ENCODE results near the gene CERS6.

Gene CERS6

DNA sequence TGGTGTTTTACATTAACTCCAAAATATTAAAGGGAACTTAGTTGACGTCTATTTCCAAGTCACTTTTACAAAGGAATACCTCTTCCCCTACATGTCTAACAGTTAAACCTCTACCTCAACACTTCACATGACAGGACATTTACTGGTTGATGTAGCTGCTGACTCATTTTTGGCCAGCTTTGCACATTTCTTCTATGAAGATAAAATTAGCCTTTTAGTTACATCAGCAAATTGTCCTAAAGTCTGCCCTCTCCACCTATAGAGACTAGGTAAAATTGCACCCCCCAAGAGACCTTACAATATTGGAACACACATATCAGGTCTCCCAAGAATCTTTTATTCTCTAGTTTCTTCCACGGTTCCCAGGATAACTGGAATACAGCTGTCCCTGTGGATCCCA, 10.1 kb upstream of the CERS6 start:
- Histone ChIP-seq H3K36me3 (ENCODE audit: insufficient read depth, low read length) (no peaks in the 10 kb centered on the region), H3K9me3 (ENCODE audit: insufficient read depth, low read depth, low read length) (peaks cover 5% of the 10 kb centered on the region; the same call in 1 of the 2 replicates), H3K27ac (ENCODE audit: low read depth, low read length) (no peak overlapping the region), H3K4me1 (ENCODE audit: insufficient read depth, low read length) (no peaks in the 10 kb centered on the region), H3K9ac (ENCODE audit: low read depth, low read length) (no peak overlapping the region), H3K4me3 (ENCODE audit: low read length) (no peak overlapping the region), H3K27me3 (ENCODE audit: insufficient read depth, low read length) (no peaks in the 10 kb centered on the region)
- 92% methylated on average over 2 of the region's 2 CpGs for WGBS

DNA sequence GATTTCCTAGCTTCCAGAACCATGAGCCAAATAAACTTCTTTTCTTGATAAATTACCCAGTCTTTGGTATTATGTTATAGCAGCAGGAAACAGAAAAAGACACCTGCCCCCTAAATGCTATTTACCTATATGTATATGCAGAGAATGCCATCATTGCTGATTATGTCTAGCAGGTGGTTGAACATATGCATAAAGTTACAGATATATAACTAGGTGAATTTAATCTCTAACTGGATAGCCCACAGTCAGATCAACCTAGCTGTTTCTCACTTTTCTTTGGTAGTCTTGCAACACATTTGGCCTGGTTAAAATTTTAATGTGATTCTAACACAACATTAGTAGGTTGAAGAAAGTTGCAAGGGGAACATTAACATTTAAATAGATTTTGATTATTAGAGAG, 7.1 kb upstream of the CERS6 start:
- H3K27me3 ChIP-seq (ENCODE audit: insufficient read depth, low read length): no peaks in the 10 kb centered on the region
- no peak overlapping the region for H3K4me3 ChIP-seq (ENCODE audit: low read length)
- no peak overlapping the region for H3K9ac ChIP-seq (ENCODE audit: low read depth, low read length)
- no peaks in the 10 kb centered on the region for H3K36me3 ChIP-seq (ENCODE audit: insufficient read depth, low read length)
- no peaks in the 10 kb centered on the region for H3K4me1 ChIP-seq (ENCODE audit: insufficient read depth, low read length)
- H3K9me3 ChIP-seq (ENCODE audit: insufficient read depth, low read depth, low read length): peaks cover 5% of the 10 kb centered on the region; the same call in 1 of the 2 replicates
- no peak overlapping the region for H3K27ac ChIP-seq (ENCODE audit: low read depth, low read length)

DNA sequence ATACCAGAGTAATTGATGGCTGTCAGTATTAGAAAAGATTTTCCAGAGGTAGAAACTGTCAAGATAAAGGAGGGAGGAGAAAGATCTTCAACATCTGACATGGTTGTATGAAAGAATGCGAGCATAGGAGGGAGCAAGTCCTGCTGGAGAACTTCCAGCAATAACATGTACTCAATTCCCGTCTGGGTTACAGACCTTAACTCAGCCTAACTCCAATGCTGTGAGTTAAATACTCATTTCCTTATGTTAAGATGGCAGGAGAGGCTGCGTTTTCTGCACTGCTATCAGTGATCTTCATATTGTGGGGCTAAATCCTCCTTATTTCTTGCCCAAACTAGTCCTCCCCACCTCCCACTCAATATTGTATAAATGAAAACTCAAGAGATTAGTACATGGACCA, 6.7 kb upstream of the CERS6 start:
- Histone ChIP-seq H3K9ac (ENCODE audit: low read depth, low read length) (no peak overlapping the region), H3K36me3 (ENCODE audit: insufficient read depth, low read length) (no peaks in the 10 kb centered on the region), H3K27ac (ENCODE audit: low read depth, low read length) (no peak overlapping the region), H3K4me1 (ENCODE audit: insufficient read depth, low read length) (no peaks in the 10 kb centered on the region), H3K9me3 (ENCODE audit: insufficient read depth, low read depth, low read length) (peaks cover 5% of the 10 kb centered on the region), H3K4me3 (ENCODE audit: low read length) (no peak overlapping the region), H3K27me3 (ENCODE audit: insufficient read depth, low read length) (no peaks in the 10 kb centered on the region)
- WGBS: 75% methylated on average over 3 of the region's 3 CpGs

DNA sequence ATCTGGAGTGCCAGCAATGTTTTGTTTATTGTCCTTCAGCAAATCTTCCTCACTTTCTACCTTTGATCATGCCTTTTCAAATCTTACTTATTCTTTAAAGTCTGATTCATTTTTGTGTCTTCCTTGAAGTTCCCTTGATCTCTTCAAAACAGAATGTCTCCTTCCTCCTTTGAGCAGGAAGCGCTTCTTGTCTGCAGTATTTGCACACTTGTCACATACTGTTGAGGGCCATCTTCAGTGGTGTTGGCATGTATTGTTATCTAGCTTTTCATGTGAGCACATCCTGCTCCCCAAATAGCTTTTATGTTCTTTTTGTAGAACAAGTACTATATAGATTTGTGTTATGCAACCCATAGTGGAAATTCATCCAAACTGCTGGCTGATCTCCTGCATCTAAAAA, 5.9 kb upstream of the CERS6 start:
- H3K4me3 ChIP-seq (ENCODE audit: low read length): no peak overlapping the region
- 100% methylated on average over 1 of the region's 1 CpG for WGBS
- no peaks in the 10 kb centered on the region for H3K4me1 ChIP-seq (ENCODE audit: insufficient read depth, low read length)
- no peaks in the 10 kb centered on the region for H3K36me3 ChIP-seq (ENCODE audit: insufficient read depth, low read length)
- H3K27me3 ChIP-seq (ENCODE audit: insufficient read depth, low read length): peaks cover 2% of the 10 kb centered on the region; the same call in 1 of the 2 replicates
- H3K27ac ChIP-seq (ENCODE audit: low read depth, low read length): no peak overlapping the region
- no peak overlapping the region for H3K9ac ChIP-seq (ENCODE audit: low read depth, low read length)
- H3K9me3 ChIP-seq (ENCODE audit: insufficient read depth, low read depth, low read length): peaks cover 4% of the 10 kb centered on the region; the same call in 1 of the 2 replicates

DNA sequence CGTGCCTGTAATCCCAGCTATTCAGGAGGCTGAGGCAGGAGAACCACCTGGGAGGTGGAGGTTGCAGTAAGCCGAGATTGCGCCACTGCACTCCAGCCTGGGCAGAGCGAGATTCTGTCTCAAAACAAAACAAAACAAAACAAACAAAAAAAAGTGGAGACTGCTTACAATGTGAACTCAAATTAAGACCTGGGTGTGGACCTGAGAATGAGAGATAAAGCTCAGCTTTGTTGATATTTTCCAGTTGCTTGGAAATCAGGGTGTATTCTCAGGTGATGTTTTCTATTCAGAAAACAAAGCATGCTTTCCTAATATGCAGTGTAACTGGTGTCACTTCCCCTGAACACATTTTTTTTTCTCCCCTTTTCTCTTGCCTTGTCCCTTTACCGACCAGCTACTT, 5.3 kb upstream of the CERS6 start:
- WGBS: 73% methylated on average over 4 of the region's 5 CpGs
- no peaks in the 10 kb centered on the region for H3K36me3 ChIP-seq (ENCODE audit: insufficient read depth, low read length)

DNA sequence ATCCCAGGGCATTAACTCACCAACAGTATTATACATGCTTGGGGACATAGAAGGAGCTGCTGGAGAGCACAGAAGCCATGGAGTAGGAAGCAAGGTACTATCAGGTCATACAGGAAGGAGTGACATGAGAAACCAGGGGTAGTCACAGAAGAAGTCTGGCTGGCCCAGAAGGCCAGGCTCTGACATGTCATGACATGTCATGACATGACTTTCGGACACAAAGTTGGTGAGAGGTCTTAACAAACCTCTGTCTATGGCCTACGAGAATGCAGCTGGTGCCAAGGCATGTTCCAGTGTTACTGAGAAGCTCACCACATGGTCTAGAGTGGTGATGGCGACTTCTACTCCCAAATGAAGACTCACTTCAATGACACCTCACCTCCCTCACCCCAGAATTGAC, 3.3 kb upstream of the CERS6 start:
- H3K9me3 ChIP-seq (ENCODE audit: insufficient read depth, low read depth, low read length): peaks cover 4% of the 10 kb centered on the region; the same call in 1 of the 2 replicates
- peaks cover 14% of the 10 kb centered on the region for H3K27me3 ChIP-seq (ENCODE audit: insufficient read depth, low read length)
- WGBS: 93% methylated on average over 3 of the region's 3 CpGs
- H3K36me3 ChIP-seq (ENCODE audit: insufficient read depth, low read length): no peaks in the 10 kb centered on the region
- peaks cover 2% of the 10 kb centered on the region; the same call in 1 of the 2 replicates for H3K4me1 ChIP-seq (ENCODE audit: insufficient read depth, low read length)
- H3K9ac ChIP-seq (ENCODE audit: low read depth, low read length): no peak overlapping the region
- no peak overlapping the region for H3K27ac ChIP-seq (ENCODE audit: low read depth, low read length)
- no peak overlapping the region for H3K4me3 ChIP-seq (ENCODE audit: low read length)

More for the DNA sequence above, 5.3 kb upstream of the CERS6 start:
- no peak overlapping the region for H3K4me3 ChIP-seq (ENCODE audit: low read length)
- no peak overlapping the region for H3K27ac ChIP-seq (ENCODE audit: low read depth, low read length)
- no peak overlapping the region for H3K9ac ChIP-seq (ENCODE audit: low read depth, low read length)
- peaks cover 6% of the 10 kb centered on the region; the same call in 1 of the 2 replicates for H3K27me3 ChIP-seq (ENCODE audit: insufficient read depth, low read length)
- no peaks in the 10 kb centered on the region for H3K4me1 ChIP-seq (ENCODE audit: insufficient read depth, low read length)
- peaks cover 4% of the 10 kb centered on the region; the same call in 1 of the 2 replicates for H3K9me3 ChIP-seq (ENCODE audit: insufficient read depth, low read depth, low read length)

DNA sequence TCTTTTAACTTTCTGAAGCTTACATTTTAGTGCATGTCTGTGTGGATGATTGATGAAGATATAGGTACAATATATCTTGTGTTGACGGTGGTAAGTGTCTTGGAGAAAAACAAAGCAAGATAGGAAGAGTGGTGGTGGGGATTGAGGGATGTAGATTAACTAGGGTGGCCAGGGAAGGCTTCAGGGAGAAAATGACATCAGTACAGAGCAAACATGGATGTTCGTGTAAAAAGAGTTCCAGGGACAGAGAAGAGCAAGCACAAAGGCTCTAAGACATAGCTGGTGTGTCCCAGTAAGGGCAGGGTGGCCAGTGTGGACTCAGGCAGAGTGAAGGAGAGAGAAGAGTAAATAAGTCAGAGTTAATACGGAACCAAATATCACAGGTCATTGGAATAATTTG, 2.7 kb upstream of the CERS6 start:
- Histone ChIP-seq H3K9ac (ENCODE audit: low read depth, low read length) (no peak overlapping the region), H3K27me3 (ENCODE audit: insufficient read depth, low read length) (peaks cover 15% of the 10 kb centered on the region), H3K27ac (ENCODE audit: low read depth, low read length) (no peak overlapping the region), H3K4me1 (ENCODE audit: insufficient read depth, low read length) (peaks cover 7% of the 10 kb centered on the region; the same call in 1 of the 2 replicates), H3K9me3 (ENCODE audit: insufficient read depth, low read depth, low read length) (peaks cover 4% of the 10 kb centered on the region; the same call in 1 of the 2 replicates), H3K36me3 (ENCODE audit: insufficient read depth, low read length) (no peaks in the 10 kb centered on the region), H3K4me3 (ENCODE audit: low read length) (no peak overlapping the region)
- WGBS: 89% methylated on average over 3 of the region's 3 CpGs

DNA sequence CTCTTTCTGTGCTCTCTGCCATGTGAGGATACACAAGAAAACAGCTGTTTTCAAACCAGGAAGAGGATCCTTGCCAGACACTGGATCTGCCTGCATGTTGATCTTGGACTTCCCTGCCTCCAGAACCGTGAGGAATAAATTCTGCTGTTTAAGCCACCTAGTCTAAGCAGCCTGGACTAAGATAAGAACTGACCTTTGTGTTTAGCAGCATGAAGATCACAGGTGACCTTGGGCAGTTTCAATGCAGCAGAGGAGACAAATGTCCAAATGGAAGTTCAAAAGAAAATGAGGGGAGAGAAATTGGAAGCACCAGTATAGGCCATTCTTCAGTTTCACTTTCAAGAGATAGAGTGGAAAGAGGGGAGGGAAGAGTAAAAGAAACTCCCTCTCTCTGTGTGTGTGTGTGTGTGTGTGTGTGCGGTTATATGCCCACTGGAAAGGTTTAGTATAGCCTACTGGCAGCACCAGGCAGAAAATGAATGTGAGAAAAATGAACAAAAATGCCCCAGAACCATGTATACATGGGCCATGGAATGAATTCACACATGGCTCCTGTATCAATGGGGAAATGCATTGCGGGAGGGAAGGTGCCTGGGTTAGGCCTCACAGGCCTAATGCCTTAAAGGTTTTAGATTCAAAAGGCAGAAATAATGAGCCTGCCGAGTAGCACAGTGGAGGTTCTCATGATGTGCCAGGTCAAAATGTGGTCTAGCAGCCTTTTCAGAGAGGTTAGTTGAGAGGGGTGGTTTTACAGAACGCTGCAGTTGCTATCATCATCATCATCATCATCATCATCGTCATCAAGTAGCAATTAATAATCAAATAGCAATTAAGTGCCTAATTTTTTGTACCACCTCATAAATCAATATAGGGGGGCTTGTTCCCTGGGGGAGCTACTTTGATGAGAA, 1.1 kb upstream of the CERS6 start:
- Histone ChIP-seq H3K36me3 (ENCODE audit: insufficient read depth, low read length) (no peaks in the 10 kb centered on the region), H3K4me3 (ENCODE audit: low read length) (peak overlapping the region; percentile 85), H3K27me3 (ENCODE audit: insufficient read depth, low read length) (peaks cover 15% of the 10 kb centered on the region), H3K27ac (ENCODE audit: low read depth, low read length) (no peak overlapping the region), H3K9me3 (ENCODE audit: insufficient read depth, low read depth, low read length) (peaks cover 4% of the 10 kb centered on the region; the same call in 1 of the 2 replicates), H3K9ac (ENCODE audit: low read depth, low read length) (no peak overlapping the region), H3K4me1 (ENCODE audit: insufficient read depth, low read length) (peaks cover 12% of the 10 kb centered on the region; the same call in 1 of the 2 replicates)
- 91% methylated on average over 4 of the region's 6 CpGs for WGBS

DNA sequence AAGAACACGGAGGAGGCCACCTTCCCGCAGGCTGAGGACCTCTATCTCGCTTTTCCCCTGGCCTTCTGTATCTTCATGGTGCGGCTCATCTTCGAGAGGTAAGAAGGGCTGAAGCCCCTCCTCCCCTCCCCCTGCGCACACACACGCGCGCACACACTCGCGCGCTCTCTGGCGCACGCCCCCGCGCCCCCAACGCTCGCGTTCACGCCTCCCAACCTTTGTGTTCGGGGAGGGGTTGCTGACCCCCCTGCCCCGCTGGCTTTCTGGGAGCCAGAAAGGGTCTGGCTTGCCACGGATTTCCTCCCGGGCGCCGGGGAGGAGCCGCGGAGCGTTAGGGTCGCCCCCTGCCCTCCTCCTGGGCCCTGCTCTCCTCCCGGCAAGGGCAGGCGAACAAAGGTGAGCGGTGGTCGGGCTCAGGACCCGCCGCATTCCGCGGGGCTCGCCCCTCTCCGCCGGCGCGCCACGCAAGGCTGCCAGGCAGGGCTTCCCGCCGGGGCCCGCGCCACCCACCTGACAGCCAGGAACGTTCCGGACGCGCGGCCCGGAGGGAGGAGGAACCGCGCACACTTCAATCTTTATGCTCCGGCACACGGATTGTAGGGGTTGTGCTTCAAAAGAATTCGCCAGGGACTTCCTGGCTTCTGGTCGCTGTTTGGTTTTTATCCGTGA, 583 bp downstream of the CERS6 start:
- Histone ChIP-seq H3K4me1 (ENCODE audit: insufficient read depth, low read length) (peaks cover 12% of the 10 kb centered on the region; the same call in 1 of the 2 replicates), H3K4me3 (ENCODE audit: low read length) (peak overlapping the region; percentile 85), H3K9me3 (ENCODE audit: insufficient read depth, low read depth, low read length) (peaks cover 4% of the 10 kb centered on the region; the same call in 1 of the 2 replicates), H3K36me3 (ENCODE audit: insufficient read depth, low read length) (no peaks in the 10 kb centered on the region), H3K27ac (ENCODE audit: low read depth, low read length) (peak overlapping the region; percentile 72), H3K9ac (ENCODE audit: low read depth, low read length) (peak overlapping the region; percentile 84), H3K27me3 (ENCODE audit: insufficient read depth, low read length) (peaks cover 15% of the 10 kb centered on the region)
- under 1% methylated on average over 61 of the region's 61 CpGs for WGBS

DNA sequence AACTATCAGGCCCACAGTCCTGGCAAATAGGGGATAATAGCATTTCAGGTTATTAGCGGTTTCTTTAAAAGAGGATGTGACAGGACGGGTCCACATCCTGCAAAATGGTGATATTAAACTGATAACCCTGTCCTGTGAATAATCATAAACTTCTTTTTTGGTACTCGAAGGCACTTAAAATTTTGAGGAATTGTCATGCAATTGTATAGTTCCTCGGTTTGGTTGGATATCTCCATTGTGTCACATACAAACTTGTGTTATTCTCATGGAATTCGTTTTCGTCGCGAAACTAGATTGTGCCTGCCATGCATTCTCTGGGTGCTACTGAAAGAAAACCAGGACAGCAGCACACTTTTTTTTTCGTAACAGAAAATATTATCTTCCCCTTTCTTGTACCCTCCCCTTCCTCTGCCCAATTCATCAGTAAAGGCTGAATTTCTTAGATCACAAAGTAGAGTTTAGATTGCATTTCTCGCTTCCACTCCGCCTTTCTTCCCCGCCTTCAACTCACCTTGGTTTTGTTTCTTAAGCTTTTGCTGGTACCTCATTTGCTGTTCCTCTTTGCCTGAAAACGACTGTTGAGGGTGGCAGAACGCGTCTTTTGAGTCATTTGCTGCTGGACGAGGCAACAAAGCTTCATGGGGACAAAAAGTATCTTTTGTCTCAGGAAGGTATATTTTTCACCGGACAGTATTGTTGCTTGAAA, 1.3 kb downstream of the CERS6 start:
- Histone ChIP-seq H3K4me3 (ENCODE audit: low read length) (peak overlapping the region; percentile 85), H3K27ac (ENCODE audit: low read depth, low read length) (no peak overlapping the region), H3K27me3 (ENCODE audit: insufficient read depth, low read length) (peaks cover 15% of the 10 kb centered on the region), H3K36me3 (ENCODE audit: insufficient read depth, low read length) (no peaks in the 10 kb centered on the region), H3K4me1 (ENCODE audit: insufficient read depth, low read length) (peaks cover 12% of the 10 kb centered on the region; the same call in 1 of the 2 replicates), H3K9ac (ENCODE audit: low read depth, low read length) (peak overlapping the region; percentile 84), H3K9me3 (ENCODE audit: insufficient read depth, low read depth, low read length) (peaks cover 4% of the 10 kb centered on the region; the same call in 1 of the 2 replicates)
- 11% methylated on average over 17 of the region's 17 CpGs for WGBS

Data from HUES64 (cell line).